Common myeloid progenitor, CD34-positive (primary cell): ENCODE data around the gene EEFSEC.

Experiments used
- CTCF ChIA-PET: fragments of 350-600 bp; sonication (Branson Sonifier 250); formaldehyde crosslinking; loops from one replicate; lab custom pipeline; 2021; ENCODE audit warnings: antibody characterized with exemption; lab: Charles Lee
- POLR2A ChIA-PET: fragments of 350-600 bp; sonication (Branson Sonifier 250); formaldehyde crosslinking; loops from one replicate; lab custom pipeline; 2021; ENCODE audit warnings: antibody characterized with exemption; lab: Charles Lee
- DNase-seq, 3 donors: peaks; one replicate each; pipeline versions ENCODE4 v3.0.0 to v3.0.0-alpha.2; 2013
- H3K27ac ChIP-seq, 2 experiments: 1 replicate in 1 of 2; 2 replicates in 1 of 2; pipeline ENCODE4 v1.7.0; 2013; ENCODE audit warnings: inconsistent platforms in 2 of 2, low read length in 2 of 2, mild to moderate bottlenecking in 2 of 2, low read depth in 1 of 2, moderate library complexity in 1 of 2; ENCODE audit not compliant: severe bottlenecking in 2 of 2, insufficient read depth in 1 of 2, poor library complexity in 1 of 2
- H3K27me3 ChIP-seq, 5 experiments: replicated peaks in 2 of 5; 1 replicate in 3 of 5; 2 replicates in 2 of 5; pipeline versions ENCODE4 v1.6.1 to v1.7.0; 2013; ENCODE audit warnings: low read length in 4 of 5, mild to moderate bottlenecking in 2 of 5, moderate library complexity in 2 of 5, inconsistent platforms in 1 of 5; ENCODE audit not compliant: insufficient read depth in 5 of 5, control insufficient read depth in 4 of 5
- H3K36me3 ChIP-seq, 4 experiments: 1 replicate in 2 of 4; 2 replicates in 2 of 4; pipeline versions ENCODE4 v1.6.1 to v1.7.0; 2013; ENCODE audit warnings: low read length in 3 of 4, control low read depth in 1 of 4, mild to moderate bottlenecking in 1 of 4; ENCODE audit not compliant: control insufficient read depth in 4 of 4, insufficient read depth in 4 of 4
- H3K4me1 ChIP-seq, 4 experiments: 1 replicate in 3 of 4; 2 replicates in 1 of 4; pipeline versions ENCODE4 v1.6.1 to v1.7.1; 2013; ENCODE audit warnings: low read length in 3 of 4, mild to moderate bottlenecking in 3 of 4, control low read depth in 1 of 4, inconsistent platforms in 1 of 4, moderate library complexity in 1 of 4; ENCODE audit not compliant: control insufficient read depth in 4 of 4, insufficient read depth in 4 of 4; ENCODE audit errors: control extremely low read depth in 1 of 4
- H3K4me3 ChIP-seq, 7 experiments: 1 replicate in 4 of 7; 2 replicates in 3 of 7; pipeline versions ENCODE4 v1.5.1 to v1.7.0; 2013; ENCODE audit warnings: mild to moderate bottlenecking in 7 of 7, low read length in 6 of 7, moderate library complexity in 6 of 7, inconsistent platforms in 2 of 7, low read depth in 2 of 7, control low read depth in 1 of 7; ENCODE audit not compliant: insufficient read depth in 4 of 7, control insufficient read depth in 1 of 7; ENCODE audit errors: extremely low read depth in 1 of 7
- H3K9me3 ChIP-seq, 5 experiments: 1 replicate in 4 of 5; 2 replicates in 1 of 5; pipeline versions ENCODE4 v1.6.1 to v1.7.1; 2013; ENCODE audit warnings: low read length in 4 of 5, mild to moderate bottlenecking in 2 of 5, inconsistent platforms in 1 of 5, low read depth in 1 of 5, moderate library complexity in 1 of 5; ENCODE audit not compliant: control insufficient read depth in 4 of 5, insufficient read depth in 2 of 5; ENCODE audit errors: control extremely low read depth in 1 of 5
- WGBS: methylation state at CpG from one replicate; pipeline ENCODE4 v1.1.5; 2013; ENCODE audit not compliant: insufficient coverage; 5-methylcytosine and 5-hydroxymethylcytosine counted together

Gene EEFSEC

DNA sequence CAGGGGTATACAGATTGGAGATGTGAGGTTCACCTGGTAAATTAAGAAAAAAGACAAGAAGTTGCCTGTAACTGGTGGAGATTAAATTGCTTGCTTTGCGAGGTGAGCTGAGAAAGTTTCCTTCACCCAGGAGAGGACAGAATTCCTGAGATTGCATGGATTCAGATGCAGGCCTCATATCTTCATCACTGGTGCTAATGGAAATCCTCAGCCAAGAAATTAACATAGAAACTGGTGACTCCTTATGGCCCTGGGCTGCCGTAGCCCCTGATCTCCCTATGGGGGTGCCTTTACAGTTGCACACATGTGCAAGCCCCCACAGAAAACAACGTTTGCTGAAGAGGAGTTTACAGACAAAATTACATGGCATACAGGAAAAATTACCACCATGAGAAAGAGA, 68.0 kb downstream of the EEFSEC start:
- CTCF ChIA-PET, result no interaction called here
- WGBS, result 100% methylated on average over 3 of the region's 3 CpGs

DNA sequence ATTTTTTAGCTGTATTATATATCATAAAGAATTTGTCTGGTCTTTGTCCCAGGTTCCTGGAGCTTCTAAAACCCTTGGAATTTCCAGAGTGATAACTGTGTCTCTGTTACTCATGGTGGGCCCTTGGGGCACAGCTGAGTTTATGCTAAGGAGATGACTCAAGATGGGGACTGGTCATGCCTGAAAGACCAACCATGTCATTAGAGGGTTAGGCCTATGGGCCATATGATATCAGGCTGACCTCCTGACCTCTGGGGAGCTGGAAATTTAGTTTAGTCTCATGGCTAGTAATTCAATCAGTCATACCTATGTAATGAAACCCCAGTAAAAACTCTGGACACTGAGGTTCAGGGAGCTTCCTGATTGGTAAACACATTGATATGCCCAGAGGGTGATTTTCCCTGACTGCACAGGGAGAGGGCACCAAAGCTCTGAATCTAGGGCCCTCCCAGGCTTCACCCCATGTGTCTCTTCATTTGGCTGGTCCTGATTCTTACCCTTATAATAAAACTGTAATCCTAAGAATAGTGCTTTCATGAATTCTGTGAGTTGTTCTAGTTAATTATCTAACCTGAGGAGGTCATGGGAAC, 69.6 kb downstream of the EEFSEC start:
- POLR2A ChIA-PET, result no interaction called here
- peaks cover 0 to 12% (median 2%) of the 10 kb centered on the region in 4 experiments for H3K36me3 ChIP-seq
- CTCF ChIA-PET, result interaction anchor here (1.3 to 1.5 kb wide), 2 partner anchors 10 to 46 kb away, joined by 4 to 8 read pairs; no protein-coding TSS in a partner anchor

More for the DNA sequence above, 68.0 kb downstream of the EEFSEC start:
- Histone ChIP-seq H3K36me3 (peaks cover 0 to 12% (median 2%) of the 10 kb centered on the region in 4 experiments), H3K27ac (no peak overlapping the region), H3K4me1 (no peaks in the 10 kb centered on the region), H3K4me3 (no peak overlapping the region), H3K9me3 (peaks cover 6 to 18% (median 12%) of the 10 kb centered on the region in 5 experiments), H3K27me3 (no peaks in the 10 kb centered on the region)
- POLR2A ChIA-PET, result no interaction called here
- DNase-seq, result no peak

DNA sequence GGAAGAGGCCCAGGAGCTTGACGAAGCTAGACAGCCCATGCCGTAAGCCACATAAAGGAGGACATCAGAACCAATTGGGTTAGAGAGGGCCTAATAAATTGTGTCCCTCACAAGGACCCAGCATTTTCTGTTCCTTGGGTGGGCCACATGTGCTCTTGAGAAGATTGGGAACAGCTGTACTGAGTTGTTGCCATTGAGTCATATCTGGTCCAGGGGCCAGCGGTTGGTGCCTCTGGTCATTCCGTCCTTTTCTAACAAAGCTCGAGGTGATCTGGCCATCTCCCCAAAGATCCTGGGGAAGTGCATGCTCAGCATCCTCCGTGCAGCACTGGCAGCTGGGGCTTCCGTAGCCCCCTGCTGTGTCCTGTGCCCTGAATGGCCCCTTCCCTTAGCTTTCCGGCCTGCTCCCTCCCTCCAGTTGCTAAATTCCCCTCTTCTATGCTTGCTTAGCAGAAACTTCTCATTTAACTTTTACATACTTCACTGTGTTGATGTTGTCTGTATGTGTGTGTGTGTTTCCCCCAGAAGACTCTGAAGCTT, 73.0 kb downstream of the EEFSEC start:
- Histone ChIP-seq H3K9me3 (peaks cover 6 to 18% (median 10%) of the 10 kb centered on the region in 5 experiments), H3K27me3 (no peaks in the 10 kb centered on the region), H3K4me3 (no peak overlapping the region), H3K4me1 (no peaks in the 10 kb centered on the region), H3K27ac (no peak overlapping the region), H3K36me3 (peaks cover 0 to 5% (median 0%) of the 10 kb centered on the region in 4 experiments)
- no peak for DNase-seq
- ChIA-PET POLR2A (no interaction called here), CTCF (interaction anchor here (0.8 to 1.6 kb wide), 11 partner anchors 8 to 355 kb away, joined by 3 to 5 read pairs (median 3); no protein-coding TSS in a partner anchor)
- 92% methylated on average over 7 of the region's 8 CpGs for WGBS

More for the DNA sequence above, 69.6 kb downstream of the EEFSEC start:
- Histone ChIP-seq H3K27me3 (no peaks in the 10 kb centered on the region), H3K27ac (no peak overlapping the region), H3K4me1 (no peaks in the 10 kb centered on the region), H3K4me3 (no peak overlapping the region), H3K9me3 (peaks cover 6 to 18% (median 12%) of the 10 kb centered on the region in 5 experiments)
- peak in 2 of 3 donors; percentile 7 to 13 for DNase-seq

DNA sequence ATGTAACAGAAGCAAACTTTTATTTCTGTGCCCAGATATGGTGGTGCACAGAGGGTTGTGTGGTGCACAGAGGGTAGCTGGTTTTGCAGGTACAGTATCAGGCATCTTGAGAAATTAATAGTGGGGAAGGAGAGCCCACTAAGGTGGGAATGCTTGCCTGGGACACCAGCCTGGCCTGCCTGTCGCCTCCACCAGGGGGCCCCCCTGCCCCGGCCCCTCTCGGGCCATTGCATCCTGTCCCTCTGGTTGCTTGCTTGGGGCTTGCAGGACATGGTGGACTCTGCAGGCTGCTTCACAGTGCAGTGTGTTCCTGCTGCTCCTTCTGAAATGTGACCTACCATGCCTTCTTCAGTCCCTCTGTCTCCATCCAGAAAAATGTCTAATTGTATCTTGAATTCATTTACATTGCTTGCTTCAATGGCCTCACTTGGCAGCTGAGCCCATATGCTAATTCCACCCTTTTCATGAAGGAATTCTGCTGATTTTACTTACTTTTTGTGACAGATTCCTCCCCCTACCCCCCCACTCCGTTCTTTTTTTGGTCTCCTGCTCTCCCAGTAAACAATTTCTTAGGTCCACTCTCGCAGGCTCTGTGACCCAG, 73.6 kb downstream of the EEFSEC start:
- Histone ChIP-seq H3K27me3 (no peaks in the 10 kb centered on the region), H3K4me3 (no peak overlapping the region), H3K4me1 (no peaks in the 10 kb centered on the region), H3K36me3 (peaks cover 0 to 3% (median 0%) of the 10 kb centered on the region in 4 experiments), H3K27ac (no peak overlapping the region), H3K9me3 (peaks cover 6 to 18% (median 10%) of the 10 kb centered on the region in 5 experiments)
- POLR2A ChIA-PET, result no interaction called here
- DNase-seq, result peak; percentile 10 to 18 (median 11)
- CTCF ChIA-PET, result interaction anchor here (0.7 to 1.6 kb wide), 7 partner anchors 9 to 355 kb away, joined by 3 to 5 read pairs (median 4); no protein-coding TSS in a partner anchor
- 90% methylated on average over 4 of the region's 5 CpGs for WGBS

DNA sequence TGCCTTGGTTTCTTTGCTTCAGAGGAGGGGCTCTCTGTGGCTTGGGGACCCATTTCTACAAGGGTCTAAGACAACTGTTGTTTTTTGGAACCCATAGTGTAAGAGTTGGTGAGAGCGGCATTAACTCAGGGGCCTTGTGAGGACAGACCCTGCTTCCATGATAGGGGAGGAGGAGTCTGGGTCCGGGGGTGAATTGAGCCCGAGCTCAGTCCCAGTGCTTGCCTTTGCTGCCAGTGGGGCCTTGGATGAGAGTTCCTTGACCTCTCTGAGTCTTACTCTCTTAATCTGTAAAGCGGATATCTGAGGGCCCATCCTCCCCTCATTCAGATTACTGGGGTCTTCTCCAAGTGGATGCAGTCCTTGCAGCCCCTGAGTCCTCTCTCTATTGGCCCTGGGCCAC, 74.2 kb downstream of the EEFSEC start:
- no peak overlapping the region for H3K4me3 ChIP-seq
- H3K9me3 ChIP-seq, result peaks cover 6 to 15% (median 8%) of the 10 kb centered on the region in 5 experiments
- ChIA-PET POLR2A (no interaction called here), CTCF (interaction anchor here (0.7 to 1.6 kb wide), 4 partner anchors 16 to 354 kb away, joined by 3 to 5 read pairs (median 4); no protein-coding TSS in a partner anchor)
- H3K36me3 ChIP-seq, result peaks cover 0 to 3% (median 0%) of the 10 kb centered on the region in 4 experiments
- H3K27me3 ChIP-seq, result no peaks in the 10 kb centered on the region
- H3K4me1 ChIP-seq, result no peaks in the 10 kb centered on the region
- H3K27ac ChIP-seq, result no peak overlapping the region
- DNase-seq, result no peak
- 96% methylated on average over 4 of the region's 4 CpGs for WGBS

DNA sequence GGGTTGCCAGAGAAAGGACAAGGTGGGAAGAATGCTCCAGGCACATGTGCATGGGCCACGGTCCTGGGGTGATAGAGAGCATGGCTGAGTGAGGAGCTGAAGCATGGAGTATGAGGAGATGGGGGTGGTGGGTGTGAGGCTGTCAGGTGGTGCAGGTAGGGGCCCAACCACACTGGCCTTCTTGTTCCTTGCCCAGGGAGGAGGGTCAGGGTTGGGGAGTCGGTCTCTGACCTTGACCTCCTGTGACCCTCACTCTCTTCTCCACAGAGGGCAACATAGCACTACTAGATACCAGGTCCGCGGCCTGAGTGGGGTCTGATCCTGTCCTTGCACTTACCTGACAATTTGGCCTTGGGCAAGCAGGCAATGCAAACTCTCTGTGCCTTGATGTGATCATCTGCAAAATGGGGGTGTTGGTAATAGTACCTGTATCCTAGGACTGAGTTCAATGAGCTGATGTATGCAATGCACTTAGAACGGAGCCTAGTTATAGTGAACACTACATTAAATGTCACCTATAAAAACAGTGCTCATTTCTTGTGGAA, 75.2 kb downstream of the EEFSEC start:
- H3K4me3 ChIP-seq, result no peak overlapping the region
- DNase-seq, result no peak
- no peak overlapping the region for H3K27ac ChIP-seq
- peaks cover 0 to 3% (median 0%) of the 10 kb centered on the region in 4 experiments for H3K36me3 ChIP-seq
- no peaks in the 10 kb centered on the region for H3K27me3 ChIP-seq
- H3K4me1 ChIP-seq, result no peaks in the 10 kb centered on the region
- 100% methylated on average over 2 of the region's 5 CpGs for WGBS
- CTCF ChIA-PET, result no interaction called here
- peaks cover 0 to 5% (median 2%) of the 10 kb centered on the region in 5 experiments for H3K9me3 ChIP-seq
- POLR2A ChIA-PET, result no interaction called here
